Measurements from ENCODE around the gene TNXB.

The TNXB gene

GRCh38 chr6:32129297-32130088, 20.4 kb upstream of the TNXB start:
- Histone ChIP-seq H3K79me2 (ENCODE audit: insufficient read depth, low read length) (peaks cover 34% of the 10 kb centered on the region), H3K9me3 (ENCODE audit: insufficient read depth, low read depth, low read length) (no peaks in the 10 kb centered on the region), H3K4me2 (ENCODE audit: low read depth, low read length, poor library complexity, severe bottlenecking) (peak overlapping the region; percentile 87), H3F3A (ENCODE audit: low read depth) (no peaks in the 10 kb centered on the region), H3K9me2 (replicated peaks; ENCODE audit: low read depth, low read length) (no peaks in the 10 kb centered on the region), H3K9ac (ENCODE audit: low read depth, low read length, poor library complexity, severe bottlenecking) (peak overlapping the region; percentile 75), H3K36me3 (ENCODE audit: insufficient read depth, low read length) (no peaks in the 10 kb centered on the region), H3K4me3 (ENCODE audit: low read length, poor library complexity, severe bottlenecking) (peak overlapping the region; percentile 81), H3K4me1 (ENCODE audit: insufficient read depth, low read length, poor library complexity, severe bottlenecking) (peaks cover 25% of the 10 kb centered on the region), H2AFZ (ENCODE audit: low read length) (peak overlapping the region; percentile 91), H3K27me3 (ENCODE audit: insufficient read depth, low read length, poor library complexity, severe bottlenecking) (no peaks in the 10 kb centered on the region), H4K20me1 (ENCODE audit: insufficient read depth, low read length, poor library complexity, severe bottlenecking) (peaks cover 17% of the 10 kb centered on the region)
- TF ChIP-seq CTCF (conservative IDR thresholded peaks at IDR 0.05; ENCODE audit: low read length) (no peak), EZH2phosphoT487 (IDR thresholded peaks at IDR 0.05; ENCODE audit: borderline replicate concordance) (no peak)

DNA sequence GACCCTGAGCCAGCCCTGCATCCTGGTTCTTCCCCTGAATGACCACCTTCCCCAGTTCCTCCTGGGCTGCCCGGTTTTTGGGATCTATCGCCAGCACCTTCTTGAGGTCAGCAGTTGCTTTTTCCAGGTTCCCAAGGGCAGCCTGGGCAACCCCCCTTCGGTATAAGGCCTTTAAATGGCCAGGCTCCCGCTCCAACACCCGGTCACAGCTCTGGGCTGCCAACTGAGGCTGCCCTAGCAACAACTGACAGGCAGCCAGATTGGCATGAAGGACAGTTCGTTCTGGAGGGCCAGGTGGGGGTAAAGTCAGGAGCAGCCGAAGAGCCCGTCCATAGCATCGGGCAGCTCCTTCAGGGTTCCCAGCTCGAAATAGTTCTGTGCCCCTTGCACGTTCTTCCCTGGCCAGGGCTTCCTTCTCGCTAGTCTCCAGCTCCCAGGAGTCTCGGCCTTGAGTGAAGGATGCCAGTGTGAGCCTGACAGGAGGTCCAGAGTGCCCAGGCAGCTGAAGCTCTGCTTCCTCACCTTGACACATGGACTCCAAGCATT, 19.7 kb upstream of the TNXB start:
- Histone ChIP-seq H3K79me2 (ENCODE audit: insufficient read depth, low read length) (peaks cover 38% of the 10 kb centered on the region), H3K9me3 (ENCODE audit: insufficient read depth, low read depth, low read length) (no peaks in the 10 kb centered on the region), H3F3A (ENCODE audit: low read depth) (no peaks in the 10 kb centered on the region), H3K36me3 (ENCODE audit: insufficient read depth, low read length) (peaks cover 2% of the 10 kb centered on the region; the same call in 1 of the 2 replicates), H3K4me2 (ENCODE audit: low read depth, low read length, poor library complexity, severe bottlenecking) (peak overlapping the region; percentile 87), H2AFZ (ENCODE audit: low read length) (no peak overlapping the region), H3K4me3 (ENCODE audit: low read length, poor library complexity, severe bottlenecking) (peak overlapping the region; percentile 81), H4K20me1 (ENCODE audit: insufficient read depth, low read length, poor library complexity, severe bottlenecking) (peaks cover 17% of the 10 kb centered on the region), H3K4me1 (ENCODE audit: insufficient read depth, low read length, poor library complexity, severe bottlenecking) (peaks cover 25% of the 10 kb centered on the region), H3K27me3 (ENCODE audit: insufficient read depth, low read length, poor library complexity, severe bottlenecking) (no peaks in the 10 kb centered on the region), H3K9me2 (replicated peaks; ENCODE audit: low read depth, low read length) (no peaks in the 10 kb centered on the region), H3K9ac (ENCODE audit: low read depth, low read length, poor library complexity, severe bottlenecking) (peak overlapping the region; percentile 75)
- no peak for TF ChIP-seq EZH2phosphoT487 (IDR thresholded peaks at IDR 0.05; ENCODE audit: borderline replicate concordance)
- TF ChIP-seq CTCF (conservative IDR thresholded peaks at IDR 0.05; ENCODE audit: low read length): no peak

- Histone ChIP-seq H3K4me1 (ENCODE audit: insufficient read depth, low read length, poor library complexity, severe bottlenecking) (peaks cover 25% of the 10 kb centered on the region), H3K4me2 (ENCODE audit: low read depth, low read length, poor library complexity, severe bottlenecking) (peak within 1 kb of the TSS; percentile 98), H4K20me1 (ENCODE audit: insufficient read depth, low read length, poor library complexity, severe bottlenecking) (peaks cover 17% of the 10 kb centered on the region), H3K36me3 (ENCODE audit: insufficient read depth, low read length) (peaks cover 2% of the 10 kb centered on the region; the same call in 1 of the 2 replicates), H3K9ac (ENCODE audit: low read depth, low read length, poor library complexity, severe bottlenecking) (peak within 1 kb of the TSS; percentile 91), H3K27me3 (ENCODE audit: insufficient read depth, low read length, poor library complexity, severe bottlenecking) (no peaks in the 10 kb centered on the region), H2AFZ (ENCODE audit: low read length) (peak within 1 kb of the TSS; percentile 74), H3F3A (ENCODE audit: low read depth) (no peaks in the 10 kb centered on the region), H3K4me3 (ENCODE audit: low read length, poor library complexity, severe bottlenecking) (peak within 1 kb of the TSS; percentile 91), H3K79me2 (ENCODE audit: insufficient read depth, low read length) (peaks cover 38% of the 10 kb centered on the region), H3K9me2 (replicated peaks; ENCODE audit: low read depth, low read length) (no peaks in the 10 kb centered on the region), H3K9me3 (ENCODE audit: insufficient read depth, low read depth, low read length) (no peaks in the 10 kb centered on the region)
- no peak for TF ChIP-seq CTCF (conservative IDR thresholded peaks at IDR 0.05; ENCODE audit: low read length)
- TF ChIP-seq EZH2phosphoT487 (IDR thresholded peaks at IDR 0.05; ENCODE audit: borderline replicate concordance): no peak
Observed at GRCh38 chr6:32127717-32128592, 18.8 kb upstream of the TNXB start, which contains the start of gene ATF6B. Gene ATF6B (minus strand): TSS chr6:32128246. CDS start chr6:32128207, 39 bp downstream.
